HG03520 (cell line): Measurements from ENCODE around the gene MAB21L2.

Experiments
- ATAC-seq: cut with Tn5 transposase; IDR thresholded peaks from one replicate; pipeline ENCODE4 v1.9.1; 2021; ENCODE audit warnings: mild to moderate bottlenecking, moderate library complexity; ENCODE audit not compliant: unreplicated experiment

The MAB21L2 gene

GRCh38 chr4:150574678-150575077, 7.3 kb upstream of the MAB21L2 start:
- ATAC-seq, result no peak

GRCh38 chr4:150577796-150578195, 4.2 kb upstream of the MAB21L2 start:
- ATAC-seq, result no peak

GRCh38 chr4:150578745-150579501, 3.0 kb upstream of the MAB21L2 start:
- ATAC-seq, result no peak

- no peak for ATAC-seq
Observed at GRCh38 chr4:150579551-150580234, 2.3 kb upstream of the MAB21L2 start.

GRCh38 chr4:150580306-150580705, 1.6 kb upstream of the MAB21L2 start:
- ATAC-seq, result no peak

GRCh38 chr4:150581056-150581605, 820 bp upstream of the MAB21L2 start:
- ATAC-seq, result no peak

GRCh38 chr4:150581641-150582051, 305 bp upstream of the MAB21L2 start:
- no peak for ATAC-seq

- ATAC-seq, result no peak
Observed at GRCh38 chr4:150582873-150583286, 929 bp downstream of the MAB21L2 start.

- ATAC-seq, result no peak
Observed at GRCh38 chr4:150583287-150584110, 1.5 kb downstream of the MAB21L2 start.

GRCh38 chr4:150584111-150584915, 2.4 kb downstream of the MAB21L2 start:
- ATAC-seq, result no peak

GRCh38 chr4:150585611-150586010, 3.7 kb downstream of the MAB21L2 start:
- no peak for ATAC-seq

GRCh38 chr4:150586162-150586810, 4.3 kb downstream of the MAB21L2 start:
- ATAC-seq, result no peak

GRCh38 chr4:150588316-150588715, 6.4 kb downstream of the MAB21L2 start:
- no peak for ATAC-seq

GRCh38 chr4:150589157-150589556, 7.2 kb downstream of the MAB21L2 start:
- ATAC-seq, result no peak

- no peak for ATAC-seq
Observed at GRCh38 chr4:150590631-150591030, 8.7 kb downstream of the MAB21L2 start.

GRCh38 chr4:150591406-150591805, 9.5 kb downstream of the MAB21L2 start:
- ATAC-seq, result no peak

GRCh38 chr4:150591904-150592303, 10.0 kb downstream of the MAB21L2 start:
- ATAC-seq, result no peak

- ATAC-seq, result no peak
Observed at GRCh38 chr4:150593996-150594395, 12.0 kb downstream of the MAB21L2 start.

GRCh38 chr4:150598909-150599308, 17.0 kb downstream of the MAB21L2 start:
- ATAC-seq, result no peak

- no peak for ATAC-seq
Observed at GRCh38 chr4:150599547-150599946, 17.6 kb downstream of the MAB21L2 start.
